ENCODE measurements around the gene SEPTIN10. TPM values are rescaled to one million over a fixed set of nuclear protein-coding genes. Genes with fewer than 3 reads are reported as not detected.

SEPTIN10 gene
- total RNA-seq, 1 donor from 2014 or later = 83.7 TPM

- no peaks in the 10 kb centered on the region for H3K36me3 ChIP-seq
- no peak overlapping the region for H3K27ac ChIP-seq
- no peak overlapping the region for H3K4me3 ChIP-seq
- ATAC-seq (no peak), DNase-seq (no peak)
- no peak for TF ChIP-seq CTCF (IDR thresholded peaks at IDR 0.05)
- no peaks in the 10 kb centered on the region for H3K9me3 ChIP-seq
- intact Hi-C loops (cut with DNase I) = loop anchor here (5.0 kb wide), 1 partner anchor 384 kb away; the partner anchor contains the start of gene SH3RF3
- no peaks in the 10 kb centered on the region for H3K27me3 ChIP-seq
- H3K4me1 ChIP-seq = no peaks in the 10 kb centered on the region
These were observed 102.6 kb downstream of the SEPTIN10 start for GRCh38 chr2:109511168-109511567.

DNA sequence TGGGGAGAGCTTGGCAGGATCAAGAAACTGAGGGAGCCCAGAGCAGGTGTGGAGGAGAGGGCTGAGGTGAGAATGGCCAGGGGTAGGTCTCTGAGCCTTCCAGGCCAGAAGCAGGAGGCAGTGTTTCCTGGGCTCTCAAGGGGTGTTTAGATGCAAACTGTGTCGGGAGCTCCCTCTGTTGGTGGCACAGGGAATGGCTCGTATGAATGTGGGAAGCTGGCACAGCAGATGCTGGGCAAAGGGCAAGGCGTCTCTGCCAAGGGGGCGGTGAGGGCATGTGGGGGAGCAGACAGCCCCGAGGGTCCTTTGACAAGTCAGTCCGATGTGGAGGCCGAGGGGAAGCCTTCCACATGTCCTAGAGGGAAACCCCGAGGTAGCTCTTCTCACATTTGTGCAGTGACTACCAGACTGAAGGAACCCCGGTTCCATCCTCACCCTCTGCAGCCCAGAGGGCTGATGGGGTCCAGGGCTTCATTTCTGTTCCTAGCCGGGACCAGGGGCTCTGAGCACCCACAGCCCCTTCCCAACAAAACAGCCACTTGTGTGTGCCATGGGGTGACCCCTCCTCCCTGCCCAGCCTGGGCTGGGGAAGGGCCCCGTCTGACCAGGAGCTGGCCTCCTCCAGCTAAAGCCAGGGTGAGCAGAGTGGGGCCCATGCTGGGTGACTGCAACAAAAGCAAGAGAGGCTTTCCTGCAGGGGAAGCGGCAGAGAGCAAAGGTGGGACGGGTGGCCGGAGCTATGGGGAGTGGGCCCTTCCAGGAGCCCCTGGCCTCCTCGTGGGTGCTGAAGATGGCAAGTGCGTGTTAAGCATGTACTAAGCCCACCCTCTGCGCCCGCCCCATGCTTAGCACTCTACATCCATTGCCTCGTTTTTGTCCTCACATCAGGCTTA, 103.4 kb downstream of the SEPTIN10 start:
- Histone ChIP-seq H3K36me3 (no peaks in the 10 kb centered on the region), H3K4me3 (no peak overlapping the region), H3K4me1 (no peaks in the 10 kb centered on the region), H3K27me3 (no peaks in the 10 kb centered on the region), H3K9me3 (no peaks in the 10 kb centered on the region), H3K27ac (no peak overlapping the region)
- TF ChIP-seq CTCF (IDR thresholded peaks at IDR 0.05) = peak; percentile 93
- ATAC-seq (peak; percentile 87), DNase-seq (peak; percentile 83)
- intact Hi-C loops (cut with DNase I) = loop anchor here (5.0 kb wide), 1 partner anchor 383 kb away; the partner anchor contains the start of gene SH3RF3

- no peak for TF ChIP-seq CTCF (IDR thresholded peaks at IDR 0.05)
- Histone ChIP-seq H3K27ac (no peak overlapping the region), H3K4me3 (no peak overlapping the region), H3K9me3 (no peaks in the 10 kb centered on the region), H3K4me1 (no peaks in the 10 kb centered on the region), H3K27me3 (no peaks in the 10 kb centered on the region), H3K36me3 (no peaks in the 10 kb centered on the region)
- DNase-seq (no peak), ATAC-seq (no peak)
- intact Hi-C loops (cut with DNase I) = no loop called here
These were observed 105.2 kb downstream of the SEPTIN10 start for GRCh38 chr2:109508556-109508955.

GRCh38 chr2:109507828-109508227, 105.9 kb downstream of the SEPTIN10 start:
- TF ChIP-seq CTCF (IDR thresholded peaks at IDR 0.05) = no peak
- ATAC-seq = no peak
- H3K27me3 ChIP-seq = no peaks in the 10 kb centered on the region
- no peak for DNase-seq
- intact Hi-C loops (cut with DNase I) = no loop called here
- H3K4me3 ChIP-seq = no peak overlapping the region
- H3K9me3 ChIP-seq = no peaks in the 10 kb centered on the region
- H3K36me3 ChIP-seq = no peaks in the 10 kb centered on the region
- H3K4me1 ChIP-seq = no peaks in the 10 kb centered on the region
- H3K27ac ChIP-seq = no peak overlapping the region

- no peaks in the 10 kb centered on the region for H3K4me1 ChIP-seq
- intact Hi-C loops (cut with DNase I) = no loop called here
- no peak for TF ChIP-seq CTCF (IDR thresholded peaks at IDR 0.05)
These were observed 106.5 kb downstream of the SEPTIN10 start for GRCh38 chr2:109507217-109507616.

More at GRCh38 chr2:109507217-109507616, 106.5 kb downstream of the SEPTIN10 start:
- DNase-seq (no peak), ATAC-seq (no peak)
- Histone ChIP-seq H3K9me3 (no peaks in the 10 kb centered on the region), H3K27me3 (no peaks in the 10 kb centered on the region), H3K4me3 (no peak overlapping the region), H3K27ac (no peak overlapping the region), H3K36me3 (no peaks in the 10 kb centered on the region)
